Stimulated activated CD8-positive, alpha-beta memory T cell treated with anti-CD3 and anti-CD28 coated beads, Interleukin-4, amount 100 ng/mL, for 24 hours (primary cell): Measurements from ENCODE around the gene PRELID2.
"Not testable (repeated sequence)": the region's sequence is repeated elsewhere in the genome, so short reads cannot be mapped to it uniquely, and the experiment has no call there.

Experiments
- DNase-seq: peaks from one replicate; pipeline ENCODE4 v3.0.0-alpha.2; 2020; ENCODE audit warnings: low read depth

Gene PRELID2

DNA sequence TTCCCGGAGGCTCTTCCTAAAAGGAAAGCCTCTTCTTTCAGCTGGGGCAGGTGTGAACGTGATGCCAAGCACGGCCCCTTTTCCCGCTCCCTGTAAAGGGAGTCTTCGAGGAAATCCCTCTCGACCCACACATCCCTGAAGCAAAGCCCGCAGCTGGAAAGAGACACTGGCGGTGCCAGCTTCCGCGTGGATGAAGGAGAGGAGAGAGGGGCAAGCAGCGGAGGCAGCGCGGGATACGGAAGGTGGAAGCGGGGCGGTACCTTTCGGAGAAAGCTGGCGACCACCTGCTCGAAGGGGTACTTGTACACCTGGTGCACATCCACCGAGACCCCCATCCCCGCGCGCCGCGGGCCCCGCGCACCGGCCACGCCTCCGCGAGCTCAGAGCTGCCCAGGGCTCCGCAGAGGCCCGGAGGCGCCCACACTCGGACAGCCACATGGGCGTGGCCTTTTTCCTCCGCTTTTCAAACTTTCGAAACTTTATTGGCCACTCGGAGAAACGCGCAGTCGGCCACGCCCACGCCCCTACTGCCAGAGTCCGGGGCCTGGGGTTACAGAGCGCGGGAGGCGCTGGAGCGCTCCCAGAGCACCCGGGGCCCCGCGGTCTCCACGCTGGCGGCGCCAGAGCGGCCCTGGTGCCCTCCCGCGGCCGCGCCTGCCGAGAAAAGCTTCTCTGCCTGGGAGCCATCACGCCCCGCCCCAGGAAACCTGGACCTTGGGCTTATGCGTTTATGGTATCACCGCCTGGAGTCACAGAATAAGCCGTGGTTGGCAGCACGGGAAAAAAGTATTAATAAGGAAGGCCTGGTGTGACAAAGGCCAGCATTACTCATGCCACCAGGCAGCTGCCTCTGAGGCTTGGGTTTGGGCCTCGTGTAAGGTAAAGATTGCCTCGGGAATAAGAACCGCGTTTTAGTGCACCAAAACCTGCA is at the start of gene PRELID2:
Gene PRELID2, minus strand, starts transcription at position 426 of the 931 bp plus-strand sequence. Its CDS starts 91 bp downstream, at position 335.
- peak; percentile 20 for DNase-seq

DNA sequence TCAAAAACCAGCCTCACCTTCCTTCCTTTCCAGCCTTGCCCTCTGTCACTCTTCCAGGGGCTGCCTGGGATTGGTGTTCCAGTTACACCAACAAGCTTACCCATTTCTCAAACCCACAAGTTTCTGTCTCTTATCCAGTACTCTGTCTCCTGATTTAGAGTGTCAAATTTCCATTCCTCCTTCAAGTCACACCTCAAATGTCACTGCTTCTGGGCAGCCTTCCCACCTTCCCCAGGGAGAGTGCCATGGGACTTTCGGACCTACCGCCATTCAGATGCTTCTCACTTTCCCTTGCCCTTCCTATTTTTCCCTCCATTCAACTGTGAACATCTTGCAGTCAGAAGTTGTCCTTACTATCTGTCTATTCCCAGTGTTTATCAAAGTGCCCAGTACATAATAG is 39.6 kb upstream of the PRELID2 start:
- DNase-seq = no peak

DNA sequence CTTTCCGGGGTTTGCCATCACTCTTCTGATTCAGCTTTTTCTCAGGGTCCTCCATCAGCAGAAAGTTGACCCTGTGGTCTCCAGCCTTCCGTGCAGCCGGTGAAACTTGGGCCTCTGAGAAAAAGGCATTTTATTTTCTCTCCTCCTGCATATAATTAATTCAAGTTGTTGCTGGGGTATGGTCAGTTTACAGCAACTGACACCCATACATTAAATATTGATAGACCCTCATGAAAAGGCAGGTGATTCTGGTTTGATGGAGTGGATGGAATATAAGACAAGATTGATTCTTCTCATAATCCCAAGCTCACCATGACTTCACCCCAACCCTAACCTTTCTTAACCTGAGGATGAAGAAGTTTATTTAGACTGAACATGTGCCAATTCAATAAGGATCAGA is 37.8 kb upstream of the PRELID2 start, which contains the start of gene GRXCR2:
Gene GRXCR2, minus strand, starts transcription at position 101 of the 400 bp plus-strand sequence. Its CDS starts 46 bp downstream, at position 55.
- no peak for DNase-seq

DNA sequence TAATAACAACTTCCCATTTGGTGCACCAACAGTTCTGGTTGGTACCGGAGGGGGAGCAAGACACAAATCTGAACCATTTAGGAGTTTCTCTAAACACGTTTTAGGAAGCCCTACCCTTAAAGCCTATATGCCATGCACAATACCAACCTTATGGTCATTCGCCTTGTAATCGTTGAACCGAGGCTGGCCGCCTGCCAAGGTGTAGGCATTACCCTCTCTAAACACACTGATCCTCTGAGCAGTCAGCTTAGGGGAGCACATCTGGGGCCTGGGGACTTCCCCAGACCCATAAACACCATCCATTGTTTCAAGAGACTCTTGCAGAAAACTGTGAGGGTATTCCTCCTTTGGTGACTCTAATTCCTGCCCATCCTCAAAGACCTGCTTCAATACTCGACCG is 37.3 kb upstream of the PRELID2 start:
- no peak for DNase-seq

DNA sequence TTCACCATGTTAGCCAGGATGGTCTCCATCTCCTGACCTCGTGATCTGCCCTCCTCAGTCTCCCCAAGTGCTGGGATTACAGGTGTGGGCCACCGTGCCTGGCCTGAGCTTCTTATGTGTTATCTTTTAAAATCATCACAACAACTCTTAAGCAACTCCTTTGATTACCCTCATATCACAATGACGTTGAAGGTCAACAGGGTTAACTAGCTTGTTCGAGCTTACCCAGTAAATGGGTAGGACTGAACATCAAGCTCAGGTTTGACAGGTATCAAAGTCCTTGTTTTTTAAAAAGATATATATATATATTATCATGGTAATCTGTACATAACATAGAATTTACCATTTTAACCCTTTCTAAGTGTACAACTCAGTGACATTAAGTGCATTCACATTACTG is 34.6 kb upstream of the PRELID2 start:
- no peak for DNase-seq

DNA sequence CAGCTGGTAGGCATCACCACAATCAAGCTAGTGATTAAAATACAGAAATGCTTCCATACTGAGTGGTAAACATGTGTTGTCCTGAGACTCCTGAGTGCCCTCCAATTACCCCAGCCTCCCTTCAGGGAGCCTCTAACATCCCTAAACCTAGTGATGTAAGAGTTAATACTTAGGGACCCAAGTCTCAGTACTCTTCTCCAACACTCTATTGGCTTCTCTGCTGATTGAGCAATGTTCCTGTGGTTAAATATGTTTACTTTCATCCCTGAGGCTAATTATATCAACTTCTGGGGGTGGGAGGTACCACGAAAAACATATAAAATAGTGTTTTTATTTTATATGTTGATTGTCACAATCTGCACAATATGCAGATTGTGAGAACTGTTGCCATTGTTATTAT is 32.7 kb upstream of the PRELID2 start:
- DNase-seq = no peak

DNA sequence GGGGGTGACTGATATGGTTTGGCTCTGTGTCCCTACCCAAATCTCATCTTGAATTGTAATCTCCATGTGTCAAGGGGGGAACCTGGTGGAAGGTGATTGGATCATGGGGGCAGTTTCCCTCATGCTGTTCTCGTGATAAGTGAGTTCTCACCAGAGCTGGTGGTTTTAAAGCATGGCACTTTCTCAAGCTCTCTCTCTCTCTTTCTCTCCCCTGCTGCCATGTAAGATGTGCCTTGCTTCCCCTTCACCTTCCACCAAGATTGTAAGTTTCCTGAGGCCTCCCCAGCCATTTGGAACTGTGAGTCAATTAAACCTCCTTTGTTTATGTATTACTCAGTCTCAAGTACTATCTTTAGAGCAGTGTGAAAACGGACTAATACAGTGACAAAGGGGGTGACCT is 29.3 kb upstream of the PRELID2 start:
- not testable (repeated sequence) for DNase-seq

DNA sequence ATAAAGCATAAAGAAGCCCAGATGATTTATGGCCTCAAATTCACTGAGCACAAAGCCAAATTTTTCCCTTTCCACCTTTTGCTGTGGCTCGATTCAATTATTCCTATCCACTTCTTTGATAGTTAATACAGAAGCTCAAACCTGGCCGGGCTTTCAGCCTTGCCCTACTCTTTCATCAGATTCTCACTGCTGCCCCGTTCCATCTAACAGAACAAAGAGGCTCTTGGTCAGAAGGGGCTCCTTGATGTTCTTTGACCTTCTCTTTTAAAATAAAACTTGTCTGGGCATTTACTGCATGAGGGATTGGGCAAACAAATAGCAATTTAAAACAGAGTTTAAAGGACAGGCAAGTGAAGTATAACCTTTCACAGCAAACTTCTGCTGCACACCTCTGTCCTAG is 27.9 kb upstream of the PRELID2 start:
- DNase-seq = no peak

DNA sequence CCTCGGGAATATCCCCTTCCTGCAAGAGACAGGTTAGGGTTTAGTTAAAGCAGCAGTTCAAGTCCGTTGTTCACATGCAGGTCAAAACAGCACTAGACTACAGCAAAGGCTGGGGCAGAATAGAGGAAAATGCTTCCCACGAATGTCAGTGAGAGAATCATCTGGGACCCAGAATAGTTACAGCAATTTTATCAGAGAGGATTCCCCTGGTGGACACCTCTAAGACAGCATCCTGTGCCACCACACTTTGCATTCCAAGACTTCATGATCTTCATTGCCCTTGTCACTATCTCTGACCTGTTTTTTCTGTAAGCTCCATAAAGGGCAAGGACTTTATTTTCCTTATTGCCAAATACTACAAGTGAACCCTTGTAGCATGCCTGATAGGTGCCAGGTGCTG is 24.8 kb upstream of the PRELID2 start:
- DNase-seq = no peak

DNA sequence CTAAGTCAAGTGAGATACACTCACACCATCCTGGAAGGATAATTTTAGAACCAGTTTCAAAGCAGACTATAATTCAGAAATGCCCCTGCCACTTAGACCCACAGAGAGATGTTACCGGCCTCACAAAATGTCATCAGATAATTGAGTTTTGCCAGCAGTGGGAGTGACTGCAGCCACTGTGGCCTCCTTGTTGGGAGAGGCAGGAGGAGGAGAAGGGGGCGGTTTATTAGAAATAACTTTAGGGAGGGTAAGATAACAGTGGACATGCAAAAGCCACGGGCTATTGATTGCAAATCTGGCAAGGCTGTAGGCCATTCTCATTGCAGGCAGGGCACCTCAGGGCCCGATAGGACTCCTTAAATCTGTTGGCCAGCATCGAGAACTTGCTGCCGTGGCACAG is 24.3 kb upstream of the PRELID2 start:
- no peak for DNase-seq

DNA sequence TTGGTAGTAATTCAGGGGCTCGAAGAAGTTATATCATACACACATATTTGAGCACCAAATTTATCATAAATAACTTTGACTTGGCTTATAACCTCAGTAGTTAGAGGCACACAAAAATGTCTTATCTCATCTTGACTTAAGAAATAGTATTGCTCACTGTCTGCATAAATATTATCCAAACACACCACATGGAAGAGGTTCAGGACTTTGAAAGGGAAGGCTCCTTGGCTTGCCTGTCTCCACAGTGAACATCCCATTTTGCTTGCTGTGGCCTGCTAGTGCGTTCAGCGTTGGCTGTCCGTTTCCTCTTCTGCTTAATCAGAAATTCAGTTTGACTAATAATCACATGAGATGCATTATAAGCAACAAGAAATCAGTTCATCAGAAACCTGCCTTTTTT is 23.8 kb upstream of the PRELID2 start:
- DNase-seq = no peak

DNA sequence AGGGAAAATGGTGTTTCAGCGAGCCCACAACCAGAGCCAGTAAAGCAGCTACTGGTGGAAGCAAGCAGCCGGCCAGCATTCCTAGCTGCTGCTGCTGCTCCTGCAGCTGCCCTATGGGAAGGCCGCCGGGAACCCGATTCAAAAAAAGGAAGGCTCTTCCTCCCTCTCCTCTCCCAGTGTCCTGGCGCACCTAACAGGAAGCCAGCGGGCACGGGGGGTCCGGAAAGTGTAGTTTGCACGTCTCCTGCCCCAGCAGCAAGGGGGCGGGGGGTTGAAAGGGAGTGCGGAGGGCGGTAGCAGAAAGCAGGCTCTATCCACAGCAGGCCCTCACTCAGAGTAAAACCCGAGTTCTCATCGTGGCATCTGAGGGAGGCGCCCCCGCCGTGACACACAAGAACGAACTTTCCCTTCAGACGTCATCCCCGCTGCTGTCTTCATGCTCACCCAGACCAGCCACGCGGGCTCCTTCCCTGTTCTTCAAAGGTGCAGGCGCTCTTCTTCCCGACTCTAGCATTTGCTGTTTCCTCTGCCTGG is 21.2 kb upstream of the PRELID2 start:
- DNase-seq = peak; percentile 8

DNA sequence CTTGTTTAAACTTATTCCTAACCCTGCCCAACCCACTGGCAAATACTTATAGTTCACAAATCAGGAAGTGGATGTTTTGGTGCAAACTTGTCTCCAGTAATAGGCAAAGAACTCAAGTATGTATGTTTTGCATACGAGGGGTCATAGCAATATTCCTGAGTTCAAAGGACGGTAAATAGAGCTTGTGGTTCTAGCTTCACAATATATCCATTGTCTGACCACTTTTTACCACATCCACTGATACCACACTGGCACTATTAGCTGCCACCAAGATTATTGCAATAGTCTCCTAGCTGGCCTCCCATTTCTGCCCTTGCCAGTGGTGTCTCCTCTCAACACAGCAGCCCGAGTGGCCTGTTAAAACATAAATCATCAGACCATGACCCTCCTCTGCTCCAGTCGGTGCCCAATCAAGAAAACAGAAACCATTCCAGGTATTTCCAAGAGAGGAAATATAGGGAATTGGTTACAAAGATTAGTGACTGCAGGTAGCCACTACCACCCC is 20.7 kb upstream of the PRELID2 start:
- no peak for DNase-seq

DNA sequence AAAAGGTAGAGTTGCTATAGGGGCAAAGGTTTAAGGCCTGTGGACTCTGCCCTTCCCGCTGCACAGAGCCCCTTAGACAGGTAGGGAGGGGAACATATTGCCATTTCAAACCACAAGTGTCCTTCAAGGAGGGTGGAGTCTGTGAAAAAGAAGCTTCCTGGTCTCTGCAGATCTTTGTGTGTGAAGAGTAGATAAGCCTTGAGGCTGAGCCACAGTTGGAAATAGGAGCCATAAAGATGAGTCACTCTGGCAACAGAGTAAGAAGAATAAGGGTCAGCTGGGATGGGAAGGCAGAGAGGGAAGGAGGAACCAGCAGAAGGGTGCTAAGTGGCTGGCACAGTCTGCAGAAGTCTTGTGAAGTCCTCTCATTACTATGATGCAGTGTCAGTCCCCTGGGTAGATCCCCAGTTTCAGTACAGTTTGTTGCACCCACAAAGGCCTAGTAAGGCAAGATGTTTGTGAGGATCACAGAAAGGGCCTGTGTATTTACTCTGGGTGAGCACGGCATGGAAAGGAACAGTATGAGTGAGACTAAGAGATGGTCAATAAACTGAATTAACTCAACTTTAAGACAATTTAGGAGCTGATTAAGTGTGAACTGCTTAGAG is 19.6 kb upstream of the PRELID2 start:
- DNase-seq = no peak

DNA sequence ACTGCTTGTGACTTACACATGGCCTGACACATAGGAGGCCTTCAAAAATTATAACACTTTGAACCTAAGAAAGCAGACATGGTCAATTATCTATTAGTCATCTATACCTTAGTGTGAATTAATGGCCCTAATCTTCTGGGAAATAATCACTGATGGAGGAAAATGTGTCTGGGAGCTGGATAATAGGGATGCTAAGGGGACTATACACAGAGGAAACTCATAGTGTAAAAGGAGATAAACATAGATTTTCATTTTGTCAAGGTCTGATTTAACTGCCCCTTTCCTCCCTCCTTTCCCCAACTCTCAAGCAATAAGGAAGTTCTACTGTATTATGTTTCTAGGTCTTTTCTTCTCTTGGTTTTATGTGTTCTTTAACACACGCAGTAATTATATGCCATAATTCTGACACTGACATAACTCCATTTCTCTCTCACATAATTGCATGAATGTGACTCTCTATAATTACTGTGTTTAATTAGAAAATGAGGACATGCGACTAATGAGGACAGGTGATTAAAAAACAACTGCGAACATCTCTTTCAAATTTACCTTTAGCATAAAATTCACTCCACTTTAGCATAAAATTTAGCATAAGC is 18.7 kb upstream of the PRELID2 start:
- no peak for DNase-seq

DNA sequence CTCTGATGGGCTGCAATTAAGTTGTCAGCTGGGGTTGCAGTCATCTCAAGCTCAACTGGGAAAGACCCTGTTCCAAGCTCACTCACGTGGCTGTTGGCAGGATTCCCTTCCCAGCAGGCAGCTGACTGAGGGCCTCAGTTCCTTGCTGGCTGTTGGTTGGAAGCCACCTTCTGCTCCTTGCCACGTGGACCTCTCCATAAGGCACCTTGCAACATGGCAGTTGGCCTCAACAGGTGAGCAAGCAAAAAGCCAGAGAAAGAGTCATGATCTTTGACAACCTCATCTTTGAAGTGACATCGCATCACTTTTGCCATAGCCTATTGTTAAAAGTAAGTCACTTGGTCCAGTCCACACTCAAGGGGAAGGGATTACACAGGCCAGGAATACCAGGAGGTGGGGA is 17.8 kb upstream of the PRELID2 start:
- DNase-seq = no peak

DNA sequence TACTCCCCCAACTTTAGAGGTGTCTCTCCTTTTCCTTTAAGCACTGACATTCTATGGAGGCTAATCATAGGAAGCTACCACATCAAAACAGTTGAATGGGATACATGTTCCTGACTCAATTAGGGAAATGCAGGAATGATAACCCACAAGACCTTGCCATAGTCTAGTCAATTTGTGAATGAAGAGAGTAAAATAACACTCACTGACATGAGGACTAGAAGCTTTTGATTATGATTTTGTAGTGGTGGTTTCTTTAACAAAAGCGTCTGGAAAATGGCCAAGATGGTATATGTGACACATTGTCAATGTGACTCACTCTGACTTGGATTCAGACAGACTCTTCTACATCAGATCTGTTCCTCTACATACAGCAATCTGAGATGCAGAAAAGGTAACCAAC is 13.7 kb upstream of the PRELID2 start:
- no peak for DNase-seq

DNA sequence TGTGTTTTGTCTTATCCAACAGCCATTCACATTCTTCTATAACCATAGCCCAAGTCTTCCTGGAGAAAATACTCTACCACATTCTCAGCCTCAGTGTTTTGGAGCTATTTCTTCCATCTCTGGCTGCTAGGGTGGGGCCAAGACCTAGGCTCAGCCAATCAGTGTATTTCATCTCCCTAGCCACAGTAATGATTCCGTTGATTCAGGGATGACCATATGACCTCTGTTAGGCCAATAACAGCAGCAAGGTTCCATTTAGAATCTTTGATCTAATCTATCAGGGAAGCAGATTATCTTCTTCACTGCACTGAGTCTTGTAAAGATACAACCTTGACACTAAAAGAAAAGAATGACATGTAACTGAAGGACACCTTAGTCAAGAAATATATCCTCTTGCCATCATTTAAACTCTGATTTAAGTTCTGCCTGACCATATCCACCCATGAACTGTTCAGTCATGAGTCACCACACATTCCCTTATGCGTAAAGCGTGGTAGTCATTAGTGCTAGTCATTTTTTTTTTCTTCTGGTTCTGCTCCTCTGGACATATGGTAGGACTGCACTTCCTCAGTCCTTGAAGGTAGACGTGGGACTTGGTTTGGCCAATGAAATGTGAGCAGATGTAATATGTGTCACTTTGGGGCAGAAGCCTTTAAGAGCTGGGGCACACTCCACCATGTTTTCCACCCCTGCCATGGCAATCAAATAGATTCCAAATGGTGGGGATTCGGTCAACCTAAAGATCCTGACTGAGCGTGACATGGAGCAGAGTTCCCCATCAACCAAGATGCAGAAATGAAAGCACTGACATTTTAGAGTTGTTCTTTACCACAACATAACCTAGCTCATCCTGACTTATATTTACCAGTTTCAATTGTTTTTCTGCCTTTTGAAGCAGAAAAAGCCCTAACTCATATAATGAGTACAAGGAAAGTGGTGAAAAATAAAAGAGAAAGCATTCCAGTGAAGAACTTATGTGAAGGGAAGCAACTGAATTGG is 12.7 kb upstream of the PRELID2 start:
- DNase-seq = no peak

DNA sequence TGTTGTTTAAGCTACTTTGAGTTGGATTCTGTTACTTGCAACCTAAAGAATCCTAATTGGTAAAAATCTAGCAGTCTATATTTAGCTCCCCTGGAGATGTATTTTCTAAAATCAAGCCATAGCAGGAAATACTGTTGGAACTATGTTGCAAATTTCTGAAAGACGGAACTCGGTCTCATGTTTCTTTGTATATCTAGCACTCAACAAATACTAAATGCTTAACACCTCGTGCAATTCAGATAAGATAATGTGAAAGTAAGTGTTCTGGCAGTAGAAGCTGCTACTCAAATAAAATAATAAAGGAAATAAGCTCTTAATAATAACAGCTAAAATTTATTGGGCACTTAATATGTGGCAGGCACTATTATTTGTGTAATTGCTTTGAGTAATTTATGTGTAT is 10.9 kb upstream of the PRELID2 start:
- DNase-seq = no peak

DNA sequence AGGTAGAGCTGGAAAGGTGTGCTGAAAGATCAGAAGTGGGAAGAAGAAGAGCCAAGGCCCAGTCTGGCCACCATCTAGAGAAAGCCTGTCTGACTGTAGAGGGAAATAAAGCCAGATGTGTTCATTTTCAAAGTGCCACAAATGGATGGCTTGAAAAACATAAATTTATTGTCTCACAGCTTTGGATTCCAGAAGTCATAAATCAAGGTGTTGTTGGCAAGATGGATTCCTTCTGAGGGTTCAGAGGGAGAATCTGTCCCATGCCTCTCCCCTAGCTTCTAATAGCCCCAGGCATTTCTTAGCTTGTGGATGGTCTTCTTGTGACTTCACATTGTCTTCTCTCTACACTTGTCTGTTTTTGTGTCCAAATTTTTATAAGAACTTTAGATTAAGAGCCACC is 6.2 kb upstream of the PRELID2 start:
- DNase-seq = no peak

DNA sequence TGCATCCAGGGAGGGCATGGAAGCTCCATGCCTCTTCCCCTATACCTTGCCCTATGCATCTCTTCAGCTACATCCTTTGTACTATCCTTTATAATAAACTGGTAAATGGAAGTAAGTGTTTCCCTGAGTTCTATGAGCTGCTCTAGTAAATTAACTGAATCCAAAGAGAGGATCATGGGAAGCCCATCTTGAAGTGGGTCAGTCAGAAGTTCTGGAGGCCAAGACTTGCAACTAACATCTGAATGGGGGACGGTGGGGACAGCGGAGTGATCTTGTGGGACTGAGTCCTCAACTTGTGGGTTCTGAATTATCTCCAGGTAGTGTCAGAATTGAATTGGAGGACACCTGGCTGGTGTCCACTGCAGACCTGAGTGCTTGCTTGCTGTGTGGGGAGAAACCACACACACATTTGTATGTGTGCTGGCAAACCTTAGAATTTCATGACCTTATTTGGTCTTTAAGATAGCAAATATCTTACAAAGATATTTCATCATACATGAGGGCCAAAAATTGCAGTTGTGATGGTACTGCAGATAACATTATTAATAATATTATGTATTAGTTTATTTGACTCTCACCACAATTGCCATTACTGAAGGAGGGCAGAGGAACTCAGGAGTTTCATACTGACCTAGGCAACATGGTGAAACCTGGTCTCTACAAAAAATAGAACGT is 5.5 kb upstream of the PRELID2 start:
- DNase-seq = no peak
